ENCODE results near the gene PHF21A.

PHF21A gene

DNA sequence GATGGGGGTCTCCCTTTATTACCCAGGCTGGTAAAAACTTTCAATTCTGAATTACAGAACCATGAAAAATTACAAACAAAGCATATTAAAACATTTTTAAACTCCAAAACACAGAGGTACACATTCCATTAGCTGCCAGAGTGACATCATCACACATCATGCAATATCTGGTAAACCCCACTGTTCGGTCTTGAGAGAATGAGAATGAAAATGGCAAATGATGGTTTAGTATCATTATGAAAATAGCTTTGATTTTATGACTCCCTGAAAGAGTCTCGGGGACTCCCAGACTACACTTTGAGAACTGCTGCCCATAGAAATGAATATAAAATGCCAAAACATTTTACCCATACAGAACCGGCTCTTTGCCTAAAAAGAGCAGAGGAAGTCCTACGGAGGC lies 180.0 kb downstream of the PHF21A start:
- Histone ChIP-seq H3K4me3 (ENCODE audit: low read depth, low read length, poor library complexity, severe bottlenecking) (no peak overlapping the region), H3K4me2 (ENCODE audit: low read length) (no peak overlapping the region), H3K27ac (ENCODE audit: low read depth, low read length, poor library complexity, severe bottlenecking) (no peak overlapping the region), H3K79me2 (ENCODE audit: insufficient read depth, low read length) (no peaks in the 10 kb centered on the region), H3K4me1 (ENCODE audit: insufficient read depth, low read length, severe bottlenecking) (peaks cover 14% of the 10 kb centered on the region), H3K9me2 (ENCODE audit: low read depth, low read length) (no peaks in the 10 kb centered on the region), H3K27me3 (ENCODE audit: insufficient read depth, low read length) (no peaks in the 10 kb centered on the region), H2AFZ (ENCODE audit: low read length) (no peak overlapping the region), H3F3A (ENCODE audit: insufficient read depth, low read length) (no peaks in the 10 kb centered on the region; the same call in 1 of the 2 replicates), H3K9ac (ENCODE audit: low read length) (no peak overlapping the region), H3K36me3 (ENCODE audit: insufficient read depth, low read length) (peaks cover 28% of the 10 kb centered on the region), H4K20me1 (ENCODE audit: insufficient read depth, low read length) (no peaks in the 10 kb centered on the region), H3K9me3 (ENCODE audit: low read length) (no peaks in the 10 kb centered on the region)
- no peak for TF ChIP-seq EZH2 (IDR thresholded peaks at IDR 0.05; ENCODE audit: borderline replicate concordance, low read length)
- TF ChIP-seq, protein P1, sequence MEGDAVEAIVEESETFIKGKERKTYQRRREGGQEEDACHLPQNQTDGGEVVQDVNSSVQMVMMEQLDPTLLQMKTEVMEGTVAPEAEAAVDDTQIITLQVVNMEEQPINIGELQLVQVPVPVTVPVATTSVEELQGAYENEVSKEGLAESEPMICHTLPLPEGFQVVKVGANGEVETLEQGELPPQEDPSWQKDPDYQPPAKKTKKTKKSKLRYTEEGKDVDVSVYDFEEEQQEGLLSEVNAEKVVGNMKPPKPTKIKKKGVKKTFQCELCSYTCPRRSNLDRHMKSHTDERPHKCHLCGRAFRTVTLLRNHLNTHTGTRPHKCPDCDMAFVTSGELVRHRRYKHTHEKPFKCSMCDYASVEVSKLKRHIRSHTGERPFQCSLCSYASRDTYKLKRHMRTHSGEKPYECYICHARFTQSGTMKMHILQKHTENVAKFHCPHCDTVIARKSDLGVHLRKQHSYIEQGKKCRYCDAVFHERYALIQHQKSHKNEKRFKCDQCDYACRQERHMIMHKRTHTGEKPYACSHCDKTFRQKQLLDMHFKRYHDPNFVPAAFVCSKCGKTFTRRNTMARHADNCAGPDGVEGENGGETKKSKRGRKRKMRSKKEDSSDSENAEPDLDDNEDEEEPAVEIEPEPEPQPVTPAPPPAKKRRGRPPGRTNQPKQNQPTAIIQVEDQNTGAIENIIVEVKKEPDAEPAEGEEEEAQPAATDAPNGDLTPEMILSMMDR (IDR thresholded peaks at IDR 0.05; ENCODE audit: low read length), result no peak

DNA sequence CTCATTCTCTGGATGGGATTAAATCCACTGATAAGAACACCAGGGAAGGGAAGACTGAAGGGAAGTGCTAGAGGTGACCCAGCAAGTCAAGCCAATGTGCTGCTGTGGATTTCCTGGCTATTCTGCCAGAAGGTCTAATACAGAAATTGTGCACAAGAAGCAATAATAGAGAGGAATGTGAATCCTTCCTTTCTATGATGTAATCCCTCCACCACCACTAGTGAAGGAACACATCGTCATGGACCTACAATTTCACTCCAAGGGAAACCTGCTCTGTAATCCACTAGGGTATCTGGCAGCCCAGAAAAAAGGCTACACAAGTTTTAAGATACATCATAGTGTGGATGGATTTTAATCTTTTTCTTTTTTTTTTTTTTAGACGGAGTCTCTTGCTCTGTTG lies 181.4 kb downstream of the PHF21A start:
- H3F3A ChIP-seq (ENCODE audit: insufficient read depth, low read length), result no peaks in the 10 kb centered on the region; the same call in 1 of the 2 replicates
- H3K9me3 ChIP-seq (ENCODE audit: low read length), result no peaks in the 10 kb centered on the region
- TF ChIP-seq, protein P1 (IDR thresholded peaks at IDR 0.05; ENCODE audit: low read length), result no peak
- TF ChIP-seq EZH2 (IDR thresholded peaks at IDR 0.05; ENCODE audit: borderline replicate concordance, low read length), result no peak
- no peak overlapping the region for H3K4me3 ChIP-seq (ENCODE audit: low read depth, low read length, poor library complexity, severe bottlenecking)
- no peak overlapping the region for H3K4me2 ChIP-seq (ENCODE audit: low read length)
- H3K27ac ChIP-seq (ENCODE audit: low read depth, low read length, poor library complexity, severe bottlenecking), result no peak overlapping the region
- H3K36me3 ChIP-seq (ENCODE audit: insufficient read depth, low read length), result peaks cover 26% of the 10 kb centered on the region
- no peaks in the 10 kb centered on the region for H3K27me3 ChIP-seq (ENCODE audit: insufficient read depth, low read length)
- no peaks in the 10 kb centered on the region for H3K9me2 ChIP-seq (ENCODE audit: low read depth, low read length)
- H3K79me2 ChIP-seq (ENCODE audit: insufficient read depth, low read length), result no peaks in the 10 kb centered on the region
- no peaks in the 10 kb centered on the region for H4K20me1 ChIP-seq (ENCODE audit: insufficient read depth, low read length)
- H3K4me1 ChIP-seq (ENCODE audit: insufficient read depth, low read length, severe bottlenecking), result peaks cover 16% of the 10 kb centered on the region
- no peak overlapping the region for H3K9ac ChIP-seq (ENCODE audit: low read length)
- H2AFZ ChIP-seq (ENCODE audit: low read length), result no peak overlapping the region

GRCh38 chr11:45937916-45938315 lies 183.3 kb downstream of the PHF21A start:
- no peaks in the 10 kb centered on the region for H3K9me3 ChIP-seq (ENCODE audit: low read length)
- TF ChIP-seq EZH2 (IDR thresholded peaks at IDR 0.05; ENCODE audit: borderline replicate concordance, low read length), result no peak
- TF ChIP-seq, protein P1 (IDR thresholded peaks at IDR 0.05; ENCODE audit: low read length), result no peak
- no peaks in the 10 kb centered on the region for H4K20me1 ChIP-seq (ENCODE audit: insufficient read depth, low read length)
- H3K4me3 ChIP-seq (ENCODE audit: low read depth, low read length, poor library complexity, severe bottlenecking), result no peak overlapping the region
- no peak overlapping the region for H3K27ac ChIP-seq (ENCODE audit: low read depth, low read length, poor library complexity, severe bottlenecking)
- no peaks in the 10 kb centered on the region for H3K9me2 ChIP-seq (ENCODE audit: low read depth, low read length)
- no peaks in the 10 kb centered on the region for H3K79me2 ChIP-seq (ENCODE audit: insufficient read depth, low read length)
- no peaks in the 10 kb centered on the region for H3K27me3 ChIP-seq (ENCODE audit: insufficient read depth, low read length)
- no peaks in the 10 kb centered on the region; the same call in 1 of the 2 replicates for H3F3A ChIP-seq (ENCODE audit: insufficient read depth, low read length)
- H3K9ac ChIP-seq (ENCODE audit: low read length), result no peak overlapping the region
- H3K36me3 ChIP-seq (ENCODE audit: insufficient read depth, low read length), result peaks cover 33% of the 10 kb centered on the region
- no peak overlapping the region for H2AFZ ChIP-seq (ENCODE audit: low read length)
- peaks cover 35% of the 10 kb centered on the region for H3K4me1 ChIP-seq (ENCODE audit: insufficient read depth, low read length, severe bottlenecking)
- no peak overlapping the region for H3K4me2 ChIP-seq (ENCODE audit: low read length)

All from OCI-LY1 (cell line).